ENCODE results near the gene TACR2.
A peak's percentile ranks its signal among the peaks of the same experiment; 100 is the strongest.

The TACR2 gene

DNA sequence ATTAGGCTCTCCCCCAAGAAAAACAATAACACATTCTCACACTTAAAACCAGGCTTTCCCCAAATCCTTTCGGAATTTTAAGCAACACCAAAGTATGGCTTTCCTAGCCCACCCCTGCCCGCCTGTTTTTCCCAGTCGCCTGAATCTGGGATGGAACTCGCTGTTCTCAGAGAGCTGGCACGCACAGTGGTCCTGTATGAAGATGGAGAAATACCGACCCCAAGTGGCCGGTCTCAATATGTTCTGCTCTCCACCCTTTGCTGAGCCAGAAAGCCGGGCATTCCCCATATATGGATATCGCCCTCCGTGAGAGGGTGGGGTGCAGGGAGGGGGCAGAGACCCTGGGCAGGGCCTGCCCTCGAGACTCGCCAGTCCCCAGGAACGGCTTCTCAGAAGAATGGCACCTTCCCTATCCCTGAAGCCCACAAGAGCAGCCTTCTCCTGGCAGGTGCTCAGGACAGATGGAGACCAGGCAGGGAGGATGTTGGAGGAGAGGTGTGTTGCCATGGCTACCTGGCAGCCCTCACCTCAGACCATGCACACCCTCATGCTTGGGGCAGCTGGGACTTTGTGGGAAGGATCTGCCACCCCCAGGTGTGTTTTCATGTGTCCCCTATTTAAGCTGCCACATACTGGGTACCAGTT is 3.4 kb downstream of the TACR2 start:
- H3K4me3 ChIP-seq (ENCODE audit: low read depth, low read length) = no peak overlapping the region
- TF ChIP-seq, protein P1, sequence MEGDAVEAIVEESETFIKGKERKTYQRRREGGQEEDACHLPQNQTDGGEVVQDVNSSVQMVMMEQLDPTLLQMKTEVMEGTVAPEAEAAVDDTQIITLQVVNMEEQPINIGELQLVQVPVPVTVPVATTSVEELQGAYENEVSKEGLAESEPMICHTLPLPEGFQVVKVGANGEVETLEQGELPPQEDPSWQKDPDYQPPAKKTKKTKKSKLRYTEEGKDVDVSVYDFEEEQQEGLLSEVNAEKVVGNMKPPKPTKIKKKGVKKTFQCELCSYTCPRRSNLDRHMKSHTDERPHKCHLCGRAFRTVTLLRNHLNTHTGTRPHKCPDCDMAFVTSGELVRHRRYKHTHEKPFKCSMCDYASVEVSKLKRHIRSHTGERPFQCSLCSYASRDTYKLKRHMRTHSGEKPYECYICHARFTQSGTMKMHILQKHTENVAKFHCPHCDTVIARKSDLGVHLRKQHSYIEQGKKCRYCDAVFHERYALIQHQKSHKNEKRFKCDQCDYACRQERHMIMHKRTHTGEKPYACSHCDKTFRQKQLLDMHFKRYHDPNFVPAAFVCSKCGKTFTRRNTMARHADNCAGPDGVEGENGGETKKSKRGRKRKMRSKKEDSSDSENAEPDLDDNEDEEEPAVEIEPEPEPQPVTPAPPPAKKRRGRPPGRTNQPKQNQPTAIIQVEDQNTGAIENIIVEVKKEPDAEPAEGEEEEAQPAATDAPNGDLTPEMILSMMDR (IDR thresholded peaks at IDR 0.05; ENCODE audit: borderline replicate concordance, insufficient read depth, low read depth, low read length) = peak; percentile 65

DNA sequence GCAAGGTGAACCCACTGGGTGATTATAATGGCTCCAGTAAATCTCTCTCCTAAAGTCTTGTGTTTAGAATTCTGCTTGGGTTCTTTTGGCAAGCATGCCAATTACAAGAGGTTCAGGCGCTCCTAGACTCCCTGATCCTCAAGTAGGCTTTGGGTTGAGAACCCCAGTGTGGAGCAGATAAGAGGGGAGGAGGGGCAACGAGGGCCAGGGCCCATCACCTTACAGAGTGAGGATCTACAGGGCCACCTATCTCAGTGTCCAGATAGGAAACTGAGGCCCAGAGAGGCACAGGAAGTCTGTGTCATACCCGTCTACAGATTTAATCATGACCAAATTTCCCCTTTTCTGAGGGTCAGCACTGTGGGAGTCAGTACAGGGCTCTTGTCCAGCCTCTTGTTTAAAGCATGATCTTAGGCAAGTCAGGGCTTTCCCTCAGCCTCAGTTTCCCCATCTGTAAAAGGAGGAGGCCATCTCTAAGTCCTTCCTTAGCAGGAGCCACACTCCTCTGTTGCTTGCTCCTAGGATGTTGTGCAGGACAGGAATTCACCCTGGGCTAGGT is 4.4 kb downstream of the TACR2 start:
- TF ChIP-seq, protein P1 (IDR thresholded peaks at IDR 0.05; ENCODE audit: borderline replicate concordance, insufficient read depth, low read depth, low read length) = no peak
- no peak overlapping the region for H3K4me3 ChIP-seq (ENCODE audit: low read depth, low read length)

DNA sequence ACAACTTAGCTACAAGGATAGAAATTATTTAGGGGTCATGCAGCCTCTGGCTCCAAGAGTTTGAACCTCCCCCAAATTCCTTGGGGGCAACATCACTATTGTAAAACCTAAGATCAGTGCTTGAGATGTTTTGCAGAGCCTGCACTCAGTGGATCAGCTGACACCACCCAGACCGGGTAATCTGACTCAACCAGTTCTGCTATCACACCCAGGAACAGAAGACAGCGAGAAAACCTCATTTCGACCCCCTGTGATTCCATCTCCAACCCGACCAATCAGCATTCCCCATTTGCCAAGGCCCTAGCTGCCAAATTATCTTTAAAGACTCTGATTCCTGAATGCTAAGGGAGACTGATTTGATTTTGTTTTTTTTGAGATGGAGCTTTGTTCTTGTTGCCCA is 5.2 kb downstream of the TACR2 start:
- TF ChIP-seq, protein P1 (IDR thresholded peaks at IDR 0.05; ENCODE audit: borderline replicate concordance, insufficient read depth, low read depth, low read length) = no peak
- no peak overlapping the region for H3K4me3 ChIP-seq (ENCODE audit: low read depth, low read length)

DNA sequence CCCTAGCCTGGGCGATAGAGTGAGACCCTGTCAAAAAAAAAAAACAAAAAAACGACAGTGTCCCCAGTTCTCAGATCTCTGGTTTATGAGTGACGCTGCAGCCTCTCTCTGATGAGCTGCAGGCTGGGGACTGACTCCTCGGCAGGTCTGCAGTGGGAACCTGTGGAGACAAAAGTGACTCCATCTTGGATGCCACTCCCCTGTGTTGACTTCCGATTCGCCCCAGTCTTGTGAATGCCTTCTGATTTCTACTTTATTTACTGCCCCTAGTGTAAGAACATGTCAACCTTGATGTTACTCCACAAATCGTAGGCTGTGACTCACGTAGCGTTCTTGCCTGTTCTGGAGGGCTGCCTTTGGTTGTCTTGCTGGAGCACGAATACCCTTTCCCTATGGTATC is 6.2 kb downstream of the TACR2 start:
- no peak overlapping the region for H3K4me3 ChIP-seq (ENCODE audit: low read depth, low read length)
- TF ChIP-seq, protein P1 (IDR thresholded peaks at IDR 0.05; ENCODE audit: borderline replicate concordance, insufficient read depth, low read depth, low read length) = no peak

DNA sequence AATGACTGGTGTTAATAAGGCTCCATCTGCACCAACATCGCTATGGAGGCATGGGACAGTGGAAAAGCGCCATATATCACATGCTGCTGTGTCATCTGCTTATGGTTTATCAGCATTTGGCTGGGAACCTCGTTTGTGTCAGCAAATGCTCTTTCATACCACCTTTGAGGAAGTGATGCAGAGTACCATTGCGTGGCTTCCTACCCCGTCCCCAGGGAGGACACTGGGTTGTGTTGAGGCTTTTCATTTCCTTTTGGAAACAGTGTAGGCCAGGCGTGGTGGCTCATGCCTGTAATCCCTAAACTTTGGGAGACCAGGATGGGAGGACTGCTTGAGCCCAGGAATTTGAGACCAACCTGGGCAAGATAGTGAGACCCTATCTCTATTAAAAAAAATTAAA is 6.8 kb downstream of the TACR2 start:
- TF ChIP-seq, protein P1 (IDR thresholded peaks at IDR 0.05; ENCODE audit: borderline replicate concordance, insufficient read depth, low read depth, low read length) = no peak
- H3K4me3 ChIP-seq (ENCODE audit: low read depth, low read length) = no peak overlapping the region

DNA sequence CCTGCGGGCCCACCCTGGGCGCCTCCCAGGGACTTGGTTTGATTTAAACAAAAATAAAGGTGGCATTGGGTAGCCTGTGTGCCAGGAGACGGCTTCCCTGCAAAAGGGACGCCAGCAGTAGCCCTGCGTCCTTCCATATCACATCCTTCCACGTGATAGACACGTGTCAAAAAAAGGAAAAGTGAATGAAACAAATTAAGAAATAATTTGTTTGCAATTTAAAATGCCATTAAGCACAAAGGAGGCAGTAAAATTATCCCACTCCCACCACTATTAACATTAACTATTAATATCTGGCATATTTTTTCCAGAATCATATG is 7.6 kb downstream of the TACR2 start:
- TF ChIP-seq, protein P1 (IDR thresholded peaks at IDR 0.05; ENCODE audit: borderline replicate concordance, insufficient read depth, low read depth, low read length) = no peak
- peak overlapping the region; percentile 31 for H3K4me3 ChIP-seq (ENCODE audit: low read depth, low read length)
